ENCODE measurements around the gene HMCN2. TPM values are rescaled to one million over a fixed set of nuclear protein-coding genes. Genes with fewer than 3 reads are reported as not detected.
A peak's percentile ranks its signal among the peaks of the same experiment; 100 is the strongest.

HMCN2 gene
- total RNA-seq, 6 experiments from 2014 or later: 0.31 to 2.0 (median 1.1) TPM

DNA sequence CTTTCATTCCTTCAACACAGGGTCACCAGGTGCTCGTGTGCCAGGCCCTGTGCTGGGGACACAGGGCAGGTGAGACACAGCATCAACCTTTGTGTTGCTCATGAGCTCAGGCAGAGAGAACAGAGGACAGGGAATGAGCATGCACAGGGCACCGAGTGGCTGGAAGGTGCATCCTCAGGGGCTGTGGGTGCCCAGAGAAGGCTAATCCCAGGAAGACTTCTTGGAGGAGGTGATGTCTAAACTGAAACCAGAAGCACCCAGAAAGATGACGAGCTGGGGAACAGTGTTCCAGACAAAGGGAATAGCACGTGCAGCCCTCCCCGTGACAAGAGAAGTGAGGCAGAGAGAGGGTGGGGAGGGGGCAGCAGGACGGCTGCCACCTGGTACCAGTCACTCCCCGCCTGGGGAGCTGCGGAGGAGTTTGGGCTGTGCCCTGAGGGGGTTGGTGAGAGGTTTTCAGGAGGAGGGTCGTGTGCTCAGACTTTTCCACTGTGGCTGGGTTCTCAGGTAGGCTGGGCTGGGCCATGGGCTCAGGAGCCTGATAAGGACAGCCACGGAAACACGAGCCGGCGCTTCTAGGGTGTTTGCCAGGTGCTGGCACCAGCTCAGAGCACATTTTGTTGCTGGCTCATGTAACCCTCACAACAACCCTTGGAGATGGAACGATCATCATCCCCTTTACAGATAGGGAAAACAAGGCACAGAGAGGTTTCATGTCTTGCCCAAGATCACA, 46.0 kb downstream of the HMCN2 start:
- intact Hi-C loops (cut with DNase I): no loop called here
- H3K27me3 ChIP-seq: no peaks in the 10 kb centered on the region
- no peaks in the 10 kb centered on the region for H3K9me3 ChIP-seq
- ATAC-seq (no peak), DNase-seq (peak in 1 of 3 donors; percentile 56)
- no peak overlapping the region for H3K4me3 ChIP-seq
- no peak overlapping the region for H3K27ac ChIP-seq
- 68% methylated on average over 4 of the region's 14 CpGs for WGBS (ENCODE audit: insufficient coverage, low coverage, low lambda C conversion rate, missing lambda C conversion rate)
- H3K4me1 ChIP-seq: peaks cover 0 to 21% (median 0%) of the 10 kb centered on the region in 4 donors
- no peaks in the 10 kb centered on the region for H3K36me3 ChIP-seq
- TF ChIP-seq, protein P1, sequence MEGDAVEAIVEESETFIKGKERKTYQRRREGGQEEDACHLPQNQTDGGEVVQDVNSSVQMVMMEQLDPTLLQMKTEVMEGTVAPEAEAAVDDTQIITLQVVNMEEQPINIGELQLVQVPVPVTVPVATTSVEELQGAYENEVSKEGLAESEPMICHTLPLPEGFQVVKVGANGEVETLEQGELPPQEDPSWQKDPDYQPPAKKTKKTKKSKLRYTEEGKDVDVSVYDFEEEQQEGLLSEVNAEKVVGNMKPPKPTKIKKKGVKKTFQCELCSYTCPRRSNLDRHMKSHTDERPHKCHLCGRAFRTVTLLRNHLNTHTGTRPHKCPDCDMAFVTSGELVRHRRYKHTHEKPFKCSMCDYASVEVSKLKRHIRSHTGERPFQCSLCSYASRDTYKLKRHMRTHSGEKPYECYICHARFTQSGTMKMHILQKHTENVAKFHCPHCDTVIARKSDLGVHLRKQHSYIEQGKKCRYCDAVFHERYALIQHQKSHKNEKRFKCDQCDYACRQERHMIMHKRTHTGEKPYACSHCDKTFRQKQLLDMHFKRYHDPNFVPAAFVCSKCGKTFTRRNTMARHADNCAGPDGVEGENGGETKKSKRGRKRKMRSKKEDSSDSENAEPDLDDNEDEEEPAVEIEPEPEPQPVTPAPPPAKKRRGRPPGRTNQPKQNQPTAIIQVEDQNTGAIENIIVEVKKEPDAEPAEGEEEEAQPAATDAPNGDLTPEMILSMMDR (IDR thresholded peaks at IDR 0.05): no peak
- TF ChIP-seq POLR2A (IDR thresholded peaks at IDR 0.05): no peak

- H3K4me1 ChIP-seq: peaks cover 0 to 32% (median 5%) of the 10 kb centered on the region in 4 donors
- H3K4me3 ChIP-seq: no peak overlapping the region
- no peaks in the 10 kb centered on the region for H3K36me3 ChIP-seq
- DNase-seq (peak; percentile 47 to 80 (median 74)), ATAC-seq (peak; percentile 6 to 70 (median 62))
- intact Hi-C loops (cut with DNase I): no loop called here
- peak overlapping the region in 1 of 3 donors; percentile 29 for H3K27ac ChIP-seq
- no peaks in the 10 kb centered on the region for H3K27me3 ChIP-seq
- TF ChIP-seq, protein P1 (IDR thresholded peaks at IDR 0.05): no peak
- no peak for TF ChIP-seq POLR2A (IDR thresholded peaks at IDR 0.05)
- no peaks in the 10 kb centered on the region for H3K9me3 ChIP-seq
- 58% methylated on average over 8 of the region's 16 CpGs for WGBS (ENCODE audit: insufficient coverage, low coverage, low lambda C conversion rate, missing lambda C conversion rate)
Observed at GRCh38 chr9:130313103-130313858, 47.7 kb downstream of the HMCN2 start.

DNA sequence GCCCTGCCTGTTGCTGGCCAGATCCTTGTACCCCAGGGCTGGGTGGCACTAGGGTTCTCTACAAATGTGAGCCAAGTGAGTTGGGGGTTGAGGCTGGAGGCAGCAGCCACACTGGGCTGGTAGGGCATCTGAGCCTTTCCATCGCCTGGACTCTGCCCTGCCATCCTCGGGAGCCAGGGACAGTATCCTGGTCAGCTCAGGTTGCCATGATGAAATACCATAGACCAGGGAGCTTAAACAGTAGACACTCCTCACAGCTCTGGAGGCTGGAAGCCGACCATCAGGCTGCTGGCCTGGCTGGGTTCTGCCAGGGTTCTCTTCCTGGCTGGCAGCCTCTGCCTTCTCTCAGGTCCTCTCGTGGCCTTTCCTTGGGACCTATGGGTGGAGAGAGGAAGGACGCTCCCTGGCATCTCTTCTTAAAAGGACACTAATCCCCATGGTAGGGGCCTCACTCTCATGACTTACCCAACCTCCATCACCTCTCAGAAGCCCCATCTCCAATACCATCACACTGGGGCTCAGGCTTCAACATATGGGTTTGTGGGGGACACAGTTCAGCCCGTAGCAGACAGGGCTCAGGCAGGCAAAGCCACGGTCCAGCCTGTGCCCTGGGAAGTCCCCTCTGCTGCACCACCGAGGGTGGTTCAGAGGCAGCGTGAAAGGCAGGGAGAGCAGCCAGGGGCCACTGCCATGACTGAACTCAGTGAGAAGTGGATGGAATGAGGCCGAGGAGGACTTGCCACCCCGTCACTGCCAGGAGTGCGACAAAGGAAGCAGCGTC, 50.1 kb downstream of the HMCN2 start:
- Histone ChIP-seq H3K9me3 (no peaks in the 10 kb centered on the region), H3K4me1 (peaks cover 0 to 41% (median 6%) of the 10 kb centered on the region in 4 donors), H3K27me3 (no peaks in the 10 kb centered on the region), H3K27ac (peak overlapping the region in 1 of 3 donors; percentile 33), H3K36me3 (no peaks in the 10 kb centered on the region), H3K4me3 (no peak overlapping the region)
- 58% methylated on average over 9 of the region's 13 CpGs for WGBS (ENCODE audit: insufficient coverage, low coverage, low lambda C conversion rate, missing lambda C conversion rate)
- no peak for TF ChIP-seq POLR2A (IDR thresholded peaks at IDR 0.05)
- TF ChIP-seq, protein P1 (IDR thresholded peaks at IDR 0.05): no peak
- ATAC-seq (peak; percentile 53 to 71 (median 56)), DNase-seq (peak in 2 of 3 donors; percentile 74 to 81)
- intact Hi-C loops (cut with DNase I): no loop called here

DNA sequence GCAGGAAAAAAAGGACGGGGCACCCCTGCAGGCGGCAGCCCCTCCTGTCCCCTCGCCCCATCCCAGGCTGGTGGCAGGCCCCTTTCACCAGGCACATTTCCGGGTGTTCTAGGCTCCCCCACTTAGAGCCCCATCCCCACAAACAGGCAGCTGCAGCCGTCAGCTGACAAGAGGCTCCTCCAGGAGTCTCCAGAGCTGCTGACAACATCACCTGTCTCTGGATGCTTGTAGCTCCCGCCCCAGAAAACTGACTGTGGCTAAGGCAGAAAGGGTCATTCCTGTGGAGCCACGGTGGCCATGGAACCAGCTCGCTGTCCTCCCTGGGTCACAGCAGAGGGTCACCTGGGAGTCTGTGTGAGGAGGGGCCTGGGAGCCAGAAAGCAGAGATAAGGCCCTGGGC, 50.9 kb downstream of the HMCN2 start:
- Histone ChIP-seq H3K27me3 (no peaks in the 10 kb centered on the region), H3K4me3 (no peak overlapping the region), H3K27ac (no peak overlapping the region), H3K36me3 (no peaks in the 10 kb centered on the region), H3K9me3 (no peaks in the 10 kb centered on the region), H3K4me1 (peaks cover 0 to 41% (median 6%) of the 10 kb centered on the region in 4 donors)
- ATAC-seq: no peak
- no peak for DNase-seq
- intact Hi-C loops (cut with DNase I): no loop called here
- no peak for TF ChIP-seq POLR2A (IDR thresholded peaks at IDR 0.05)
- TF ChIP-seq, protein P1 (IDR thresholded peaks at IDR 0.05): no peak
- WGBS (ENCODE audit: insufficient coverage, low coverage, low lambda C conversion rate, missing lambda C conversion rate): 71% methylated on average over 1 of the region's 8 CpGs

All from right lobe of liver (tissue), 6 donors.